SH-SY5Y (cell line): ENCODE data around the gene ADAMTS8.

Experiments
- GATA2 ChIP-seq: IDR thresholded peaks from 2 replicates; pipeline ENCODE4 v1.6.1; 2011; ENCODE audit warnings: mild to moderate bottlenecking, low read depth, low read length
- GATA3 ChIP-seq: IDR thresholded peaks from 2 replicates; pipeline ENCODE4 v1.6.1; 2011; ENCODE audit warnings: low read depth, mild to moderate bottlenecking, low read length, moderate library complexity

DNA sequence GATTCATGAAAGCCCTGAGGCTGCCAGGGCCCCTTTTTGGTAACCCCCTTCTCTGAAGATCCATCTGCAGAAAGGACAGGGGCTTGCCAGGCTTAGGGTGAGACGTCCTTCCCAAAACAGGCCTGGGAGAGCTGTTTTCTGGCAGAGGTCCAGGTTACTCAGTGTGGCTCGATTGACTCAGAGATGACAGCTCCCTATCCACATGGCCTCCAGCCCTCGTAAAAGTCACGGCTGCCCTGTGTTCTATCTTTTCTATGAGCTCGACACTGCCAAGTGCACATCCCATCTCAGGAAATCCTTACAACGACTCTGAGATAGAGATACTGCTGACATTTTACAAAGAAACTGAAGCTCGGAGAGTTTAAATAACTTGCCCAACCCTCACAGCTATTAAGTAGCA, 20.4 kb downstream of the ADAMTS8 start:
- TF ChIP-seq GATA2 (no peak), GATA3 (no peak)
